HG03095 (cell line): ENCODE measurements around the gene SPATA1.
"Not testable (repeated sequence)": the region's sequence is repeated elsewhere in the genome, so short reads cannot be mapped to it uniquely, and the experiment has no call there.

Experiments used
- ATAC-seq: cut with Tn5 transposase; IDR thresholded peaks from one replicate; pipeline ENCODE4 v1.9.1; 2021; ENCODE audit warnings: moderate library complexity; ENCODE audit not compliant: unreplicated experiment

Gene SPATA1

DNA sequence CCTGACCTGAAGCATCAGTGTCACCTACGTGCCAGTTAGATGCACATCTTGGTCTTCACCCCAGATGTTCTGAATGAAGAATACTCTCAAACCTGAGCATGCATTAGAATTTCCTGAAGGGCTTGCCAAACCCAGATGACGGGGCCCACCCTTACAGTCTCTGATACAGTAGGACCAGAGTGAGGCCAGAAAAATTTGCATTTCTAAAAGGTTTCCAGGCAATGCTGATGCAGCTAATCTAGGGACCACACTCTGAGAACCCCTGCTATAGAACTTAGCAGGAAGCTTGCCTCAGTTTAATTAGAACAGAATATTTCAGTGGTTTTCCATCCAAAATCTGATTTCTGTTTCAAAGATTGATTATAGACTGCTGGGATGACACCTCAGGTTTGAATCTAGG lies 77.9 kb downstream of the SPATA1 start:
- ATAC-seq = peak; percentile 59

DNA sequence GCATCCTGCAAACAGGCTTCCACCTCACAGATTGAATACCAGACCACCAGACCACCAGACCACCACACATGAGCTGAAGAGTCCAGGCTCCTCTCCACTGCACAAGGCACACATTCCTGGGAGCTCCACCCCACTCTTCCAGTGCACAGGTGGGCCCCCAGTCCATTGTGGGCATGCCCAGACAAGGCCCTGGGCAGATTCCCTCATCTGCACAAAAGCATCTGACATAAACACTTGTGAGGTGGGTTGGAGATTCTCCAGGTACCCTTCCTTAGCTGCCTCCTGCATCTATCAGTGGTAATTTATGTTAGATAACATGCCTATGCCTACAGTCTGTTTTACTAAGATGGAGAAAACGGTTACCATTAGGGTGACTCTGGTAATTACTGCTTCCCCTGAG lies 79.6 kb downstream of the SPATA1 start:
- no peak for ATAC-seq

DNA sequence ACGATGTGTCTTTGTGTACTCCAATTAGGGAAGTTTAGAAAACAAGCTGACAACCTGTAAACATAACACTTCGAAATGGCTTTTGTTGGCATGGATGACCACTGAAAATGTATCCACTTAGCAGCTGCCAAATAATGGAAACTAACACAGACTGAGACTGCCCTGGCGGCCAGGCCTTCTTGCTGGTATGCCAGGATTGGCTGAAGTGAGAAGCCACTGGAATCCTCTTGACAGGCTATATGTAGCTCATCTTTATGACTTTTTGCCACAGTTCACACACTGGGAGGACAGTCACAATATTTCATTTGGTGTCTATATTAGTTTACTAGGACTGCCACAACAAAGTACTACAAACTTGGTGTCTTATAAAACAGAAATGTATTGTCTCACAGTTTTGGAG lies 80.9 kb downstream of the SPATA1 start:
- ATAC-seq = no peak

DNA sequence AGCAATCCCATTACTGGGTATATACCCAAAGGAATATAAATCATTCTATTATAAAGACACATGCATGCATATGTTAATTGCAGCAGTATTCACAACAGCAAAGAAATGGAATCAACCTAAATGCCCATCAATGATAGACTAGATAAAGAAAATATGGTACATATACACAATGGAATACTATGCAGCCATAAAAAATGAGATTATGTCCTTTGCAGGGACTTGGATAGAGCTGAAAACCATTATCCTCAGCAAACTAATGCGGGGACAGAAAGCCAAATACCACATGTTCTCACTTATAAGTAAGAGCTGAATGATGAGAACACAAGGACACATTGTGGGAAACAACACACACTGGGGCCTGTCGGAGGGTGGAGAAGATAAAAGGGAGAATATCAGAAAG lies 88.8 kb downstream of the SPATA1 start:
- ATAC-seq = not testable (repeated sequence)

DNA sequence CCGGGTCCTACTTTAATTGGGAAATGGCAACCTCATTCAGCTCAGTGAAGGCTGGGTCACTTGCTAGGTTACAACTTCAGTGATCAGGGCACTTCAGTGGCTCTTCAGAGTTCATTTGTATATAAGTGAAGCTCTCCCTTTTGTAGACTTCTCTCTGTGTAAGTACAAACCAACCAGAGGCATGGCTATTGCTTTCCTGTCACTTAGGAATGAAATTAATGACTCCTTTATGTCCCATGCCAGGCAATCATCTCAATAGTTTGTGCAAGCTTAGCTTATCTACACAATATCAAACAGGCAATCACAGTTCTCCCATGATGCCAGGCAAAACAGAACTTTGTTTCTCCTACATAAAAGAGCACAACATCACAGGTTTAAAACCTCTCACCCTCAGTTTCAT lies 90.8 kb downstream of the SPATA1 start:
- ATAC-seq = no peak

DNA sequence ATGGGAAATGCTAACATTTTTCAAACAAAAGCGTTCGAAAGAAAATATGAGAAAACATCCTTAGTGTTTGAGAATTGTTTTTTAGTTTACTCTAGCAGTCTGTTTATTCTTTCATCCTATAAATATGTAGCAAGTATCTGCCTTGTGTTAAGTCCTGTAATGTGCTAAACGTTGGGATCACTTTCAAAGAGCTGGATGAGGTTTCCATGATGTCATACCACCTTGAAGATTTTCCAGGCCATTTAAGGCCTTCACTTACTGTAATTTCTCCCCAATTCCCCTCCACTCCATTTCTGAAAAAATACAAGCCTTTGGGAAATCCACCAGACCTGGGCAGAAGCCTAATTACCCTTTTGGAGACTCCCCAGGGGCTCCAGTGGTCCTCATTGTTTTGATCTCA lies 92.2 kb downstream of the SPATA1 start:
- ATAC-seq = no peak

DNA sequence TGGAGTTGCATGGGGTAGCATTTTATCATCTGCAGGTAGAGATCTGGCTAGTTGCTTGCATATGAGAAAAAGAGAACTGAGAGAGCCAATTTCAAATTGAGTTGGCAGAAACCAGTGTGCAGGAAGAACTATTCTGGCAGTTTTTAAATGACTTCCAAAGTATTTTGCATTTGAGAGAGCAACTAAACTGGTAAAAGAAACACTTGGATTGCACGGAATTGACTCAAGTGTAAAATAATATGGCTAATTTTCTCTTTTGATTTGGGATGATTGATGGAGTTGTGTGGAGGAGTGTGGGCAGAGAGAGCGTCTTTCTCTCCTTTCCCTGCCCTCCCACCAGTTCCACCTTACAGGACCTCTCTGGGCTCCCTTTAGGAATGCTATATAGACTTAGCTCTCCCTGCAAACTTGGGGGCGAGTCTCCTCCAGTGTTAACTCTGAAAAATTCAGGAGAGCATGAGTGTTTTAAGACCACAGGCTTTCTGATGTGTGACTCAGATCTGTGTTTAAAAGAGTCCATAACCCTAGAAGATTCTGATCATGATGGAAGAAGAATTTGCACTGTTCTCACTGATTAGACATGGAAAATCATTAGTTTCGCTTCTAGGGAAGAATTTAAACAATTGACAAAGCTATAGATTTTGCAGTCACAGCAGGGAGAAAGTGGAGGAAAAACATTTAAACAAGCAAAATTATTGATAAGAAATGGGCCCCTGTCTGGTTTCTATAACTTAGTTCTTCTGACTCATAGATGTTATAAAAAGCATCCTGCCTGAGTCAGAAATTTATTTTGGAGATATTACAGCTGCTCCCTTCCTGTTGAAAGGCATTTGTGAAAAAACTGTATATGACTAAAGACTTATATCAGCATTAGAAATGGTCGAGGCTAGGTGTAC lies 92.9 kb downstream of the SPATA1 start:
- peak; percentile 88 for ATAC-seq

DNA sequence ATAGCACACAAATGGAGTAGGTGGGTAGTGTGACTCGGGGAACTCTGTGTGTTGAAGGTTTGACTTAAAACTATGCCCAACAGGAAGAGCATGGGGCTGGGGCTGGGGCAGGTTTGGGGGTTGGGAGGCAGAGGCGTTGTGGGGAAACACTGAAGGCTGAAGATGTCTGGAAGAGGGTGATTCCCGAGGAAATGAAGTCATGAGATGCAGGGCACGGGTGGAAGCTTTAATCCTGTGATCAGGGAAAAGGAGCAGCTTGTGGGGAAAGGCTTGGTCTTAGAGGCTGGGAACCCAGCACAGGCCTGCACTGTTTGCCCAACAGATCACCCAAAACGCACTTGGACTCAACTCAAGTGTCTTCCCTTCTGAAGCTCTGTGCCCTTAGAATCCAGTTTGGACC lies 94.6 kb downstream of the SPATA1 start:
- ATAC-seq = no peak

DNA sequence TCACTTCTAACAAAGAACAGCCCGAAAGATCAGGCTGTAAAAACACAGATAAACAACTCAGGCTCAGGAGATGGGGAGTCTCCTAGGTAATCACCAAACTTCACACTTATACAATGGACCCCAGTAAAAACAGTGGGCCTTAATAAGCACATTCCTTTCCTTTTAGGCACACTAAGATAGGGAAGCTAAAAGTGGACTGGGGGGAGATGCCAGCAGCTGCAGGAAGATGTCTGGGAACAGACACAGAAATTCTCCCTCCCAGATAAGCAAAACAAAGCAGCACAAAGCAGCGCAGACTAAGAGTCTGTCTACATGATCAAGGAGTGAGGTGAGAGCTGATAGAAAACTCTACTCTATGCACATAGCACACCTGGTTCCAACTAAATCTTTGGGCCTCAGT lies 97.0 kb downstream of the SPATA1 start:
- no peak for ATAC-seq

DNA sequence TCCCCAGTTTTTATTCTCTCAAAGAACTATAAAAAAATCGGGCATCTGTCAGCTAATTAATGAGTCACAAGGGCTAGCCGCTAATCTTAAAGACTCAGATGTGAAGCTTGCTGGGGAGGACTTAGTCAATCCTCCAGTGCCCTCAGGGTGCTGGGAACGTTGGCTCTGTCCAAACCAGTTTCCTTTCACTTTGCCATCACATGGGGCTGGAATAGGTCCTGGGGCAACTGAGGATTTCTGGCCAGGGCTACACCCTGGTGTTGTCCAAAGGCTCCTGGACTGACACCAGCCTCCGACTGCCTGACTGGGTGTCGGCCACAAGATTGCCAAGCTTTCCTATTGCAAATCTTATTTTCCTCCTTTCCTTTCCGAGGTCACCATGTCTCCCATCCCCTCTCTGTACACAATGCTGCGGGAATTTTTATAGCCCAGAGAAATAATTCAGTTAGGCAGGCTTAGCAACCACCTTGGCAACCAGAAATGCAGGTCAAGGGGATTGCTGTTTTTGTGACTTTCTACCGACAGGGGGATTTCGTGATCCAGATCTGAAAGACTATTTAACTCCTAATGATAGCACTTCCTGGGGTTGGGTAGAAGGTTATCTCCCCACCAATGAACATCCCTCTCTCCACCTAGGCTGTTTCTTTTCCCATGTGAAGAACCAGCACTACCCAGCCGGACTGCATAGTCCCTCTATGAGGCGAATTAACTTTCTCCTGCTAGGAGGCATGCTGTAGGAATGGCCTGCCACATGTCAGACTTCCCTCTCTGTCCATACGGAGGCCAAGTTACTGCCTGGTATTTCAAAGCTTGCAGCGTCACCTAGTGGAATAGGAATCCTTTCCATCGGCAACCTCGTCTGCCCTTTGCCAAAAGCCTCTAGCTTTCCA lies 98.0 kb downstream of the SPATA1 start:
- ATAC-seq = no peak

DNA sequence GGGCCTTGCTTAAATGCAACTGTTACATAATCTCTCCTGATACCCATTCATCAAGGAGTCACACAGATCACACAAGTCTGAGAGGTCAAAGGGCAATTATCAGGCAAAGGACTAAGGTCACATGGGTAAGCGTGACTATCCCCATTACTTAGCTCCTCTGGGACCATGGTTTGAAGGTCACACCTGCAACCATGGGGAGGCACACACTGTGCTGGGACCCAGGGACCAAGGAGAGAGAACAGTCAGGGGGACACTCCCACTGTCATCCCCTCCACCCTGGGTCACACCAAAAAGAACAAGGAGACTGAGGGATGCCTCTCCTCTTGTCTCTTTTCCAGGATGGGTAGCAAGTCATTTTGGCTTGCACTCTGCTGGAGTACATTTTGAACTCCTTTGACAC lies 99.0 kb downstream of the SPATA1 start:
- ATAC-seq = no peak

DNA sequence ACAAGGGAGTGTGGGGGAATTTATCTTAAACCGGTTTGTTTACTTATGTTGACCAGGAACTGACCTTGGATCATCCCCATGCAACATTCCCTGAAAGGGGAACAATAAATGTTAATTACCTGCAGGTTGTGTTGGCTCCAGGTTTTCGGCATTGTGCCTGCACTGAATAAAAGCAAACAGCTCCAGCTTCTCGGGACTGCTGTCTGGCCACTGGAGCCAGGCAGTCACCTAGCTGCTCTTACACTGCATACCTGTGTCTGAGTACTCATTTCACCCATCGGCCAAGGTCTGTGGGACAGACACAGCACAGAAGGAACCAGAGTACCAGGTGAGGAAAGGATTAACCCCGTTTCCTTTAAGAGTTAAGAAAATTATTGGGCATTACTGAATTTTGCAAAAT lies 100.8 kb downstream of the SPATA1 start:
- no peak for ATAC-seq

DNA sequence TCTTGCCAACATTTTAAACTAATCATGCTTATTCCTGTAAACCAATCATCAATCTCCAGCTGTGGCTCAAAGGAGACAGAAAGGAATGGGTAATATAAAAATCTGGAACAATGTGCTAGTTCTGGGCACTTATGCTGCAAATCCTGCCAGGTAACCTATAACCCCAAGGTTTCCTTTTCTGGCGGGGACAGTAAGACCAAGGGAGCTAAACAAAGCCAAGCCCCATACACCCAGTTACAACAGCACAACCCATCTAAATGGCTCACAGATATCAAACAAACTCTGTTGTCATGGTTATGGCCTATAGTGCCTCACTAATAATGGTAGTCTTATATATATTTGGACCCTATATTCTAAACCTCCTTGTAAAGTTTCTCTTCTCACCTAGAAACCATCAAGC lies 104.9 kb downstream of the SPATA1 start:
- ATAC-seq = no peak

DNA sequence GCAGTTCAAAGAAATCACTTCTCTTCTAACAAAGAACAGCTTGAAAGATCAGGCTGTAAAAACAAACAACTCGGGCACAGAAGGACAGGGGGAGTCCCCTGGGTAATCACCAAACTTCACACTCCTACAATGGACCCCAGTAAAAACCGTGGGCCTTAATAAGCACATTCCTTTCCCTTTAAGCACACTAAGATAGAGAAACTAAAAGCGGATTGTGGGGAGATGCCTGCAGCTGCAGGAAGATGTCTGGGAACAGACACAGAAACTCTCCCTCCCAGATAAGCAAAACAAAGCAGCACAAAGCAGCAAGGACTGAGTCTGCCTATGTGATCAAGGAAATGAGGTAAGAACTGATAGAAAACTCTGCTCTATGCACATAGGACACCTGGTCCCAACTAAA lies 105.6 kb downstream of the SPATA1 start:
- no peak for ATAC-seq

DNA sequence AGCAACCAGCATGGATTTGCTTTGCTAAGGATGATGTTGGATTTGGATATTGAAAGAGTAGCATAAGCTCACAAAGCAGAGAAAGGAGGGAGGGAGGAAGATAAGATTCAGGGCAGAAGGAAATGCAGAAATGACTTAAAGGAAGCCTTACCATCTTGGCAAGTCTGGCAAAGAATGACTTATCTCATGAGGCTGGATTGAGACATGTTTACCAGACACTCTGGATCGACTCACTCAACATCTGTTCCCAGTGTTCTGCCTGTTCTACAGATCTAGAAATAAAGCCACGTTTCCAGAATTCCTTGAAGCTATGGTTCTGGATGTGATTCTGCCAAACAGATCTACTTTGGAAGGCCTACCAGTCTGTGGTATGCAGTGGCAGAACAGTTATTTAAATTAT lies 106.8 kb downstream of the SPATA1 start:
- no peak for ATAC-seq

DNA sequence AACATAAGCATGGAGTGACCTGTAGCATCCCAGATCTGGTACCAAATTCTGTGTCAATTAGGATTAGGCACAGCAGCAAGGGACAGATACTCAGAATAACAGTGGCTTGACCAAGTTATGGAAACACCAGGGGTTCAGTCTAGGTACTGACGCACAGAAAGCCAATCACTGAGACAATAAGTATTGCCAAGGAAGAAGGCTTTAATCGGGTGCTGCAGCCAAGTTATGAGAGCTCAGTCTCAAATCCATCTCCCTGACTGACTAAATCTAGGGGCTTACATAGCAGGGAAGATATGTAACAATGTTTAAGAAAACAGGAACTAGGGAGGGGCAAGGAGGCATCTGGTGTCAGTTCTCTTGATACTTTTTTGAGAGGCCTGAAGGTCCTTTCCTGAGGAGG lies 107.7 kb downstream of the SPATA1 start:
- no peak for ATAC-seq

DNA sequence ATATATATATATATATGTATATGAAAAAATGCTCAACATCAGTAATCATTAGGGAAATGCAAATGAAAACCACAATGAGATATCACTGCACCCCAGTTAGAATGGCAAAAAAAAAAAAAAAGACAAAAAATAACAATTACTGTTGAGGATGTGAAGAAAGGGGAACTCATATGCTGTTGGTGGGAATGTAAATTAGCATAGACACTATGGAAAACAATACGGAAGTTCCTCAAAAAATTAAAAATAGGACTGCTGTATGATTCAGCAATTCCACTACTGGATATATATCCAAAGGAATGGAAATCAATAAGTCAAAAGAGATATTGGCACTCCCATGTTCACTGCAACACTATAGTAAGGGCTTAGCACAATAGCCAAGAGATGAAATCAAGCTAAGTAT lies 109.6 kb downstream of the SPATA1 start:
- no peak for ATAC-seq
